HepG2 (cell line): ENCODE measurements around the gene ZNF763. TPM values are rescaled to one million over a fixed set of nuclear protein-coding genes. Genes with fewer than 3 reads are reported as not detected.

Experiments used
- ATAC-seq: fragments of 200-7000 bp; cut with Tn5 transposase; 3 replicates; pipeline ENCODE4 v1.9.1; 2020; ENCODE audit warnings: mild to moderate bottlenecking, moderate library complexity
- BruUV-seq: library from RNA; stranded (reverse); fragments of 400-500 nt; replicated peaks from 2 replicates; lab custom pipeline; 2021; lab: Mats Ljungman, UMichigan
- CTCF ChIA-PET: fragments of 300-600 bp; formaldehyde crosslinking; extraction: SDS; loops from one replicate; lab custom pipeline; 2021; ENCODE audit warnings: low total read pairs, inconsistent platforms, low intra/inter-chr PET ratio; lab: Yijun Ruan, JAX
- POLR2A ChIA-PET: fragments of 350-600 bp; sonication (Branson Sonifier 250); formaldehyde crosslinking; loops from one replicate; lab custom pipeline; 2020; ENCODE audit warnings: antibody characterized with exemption, inconsistent platforms; lab: Yijun Ruan, JAX
- DNase-seq: peaks from one replicate; pipeline ENCODE4 v3.0.0-alpha.2; 2015; ENCODE audit warnings: low spot score
- FAIRE-seq: peaks from 3 replicates; lab custom pipeline; 2011; peaks lifted over from hg19 to GRCh38; lab: Jason Lieb, UNC
- H2AFZ ChIP-seq: one replicate; pipeline ENCODE4 v1.6.1; 2011; ENCODE audit warnings: low read length, inconsistent platforms
- H3K27ac ChIP-seq: fragments of 300-600 bp; 3 replicates; pipeline ENCODE4 v1.8.0; 2011; ENCODE audit warnings: mixed run types, mild to moderate bottlenecking, mixed read lengths, low read length, inconsistent platforms; ENCODE audit not compliant: insufficient read depth; ENCODE audit errors: extremely low read length
- H3K27me3 ChIP-seq, 2 experiments: fragments of 200-600 bp in 1 of 2; 2 replicates in 1 of 2; 3 replicates in 1 of 2; pipeline versions ENCODE4 v1.6.0 to v1.8.0; 2011; ENCODE audit warnings: low read length in 2 of 2, mild to moderate bottlenecking in 2 of 2, moderate library complexity in 2 of 2, inconsistent platforms in 1 of 2; ENCODE audit not compliant: insufficient read depth in 2 of 2, control insufficient read depth in 1 of 2
- H3K36me3 ChIP-seq, 2 experiments: fragments of 200-600 bp in 1 of 2; replicated peaks in 1 of 2; 2 replicates in 1 of 2; 3 replicates in 1 of 2; pipeline versions ENCODE4 v1.5.1 to v1.8.0; 2011; ENCODE audit warnings: low read length in 2 of 2, inconsistent platforms in 1 of 2; ENCODE audit not compliant: insufficient read depth in 2 of 2, control insufficient read depth in 1 of 2
- H3K4me1 ChIP-seq: 2 replicates; pipeline ENCODE4 v1.5.1; 2012; ENCODE audit warnings: low read length, inconsistent platforms; ENCODE audit not compliant: insufficient read depth
- H3K4me2 ChIP-seq: 2 replicates; pipeline ENCODE4 v1.6.0; 2011; ENCODE audit warnings: low read depth, low read length, inconsistent platforms
- H3K4me3 ChIP-seq, 3 experiments: fragments of 200-600 bp in 1 of 3; sonication (generic), shearing (Covaris generic) in 1 of 3; replicated peaks in 1 of 3; 2 replicates each; pipeline ENCODE4 v1.5.1; 2011 to 2016; ENCODE audit warnings: low read length in 3 of 3, inconsistent platforms in 2 of 3, low read depth in 2 of 3, mild to moderate bottlenecking in 2 of 3, control low read depth in 1 of 3, mixed read lengths in 1 of 3; ENCODE audit not compliant: insufficient read depth in 1 of 3
- H3K79me2 ChIP-seq: one replicate; pipeline ENCODE4 v1.6.1; 2011; ENCODE audit warnings: low read length, inconsistent platforms; ENCODE audit not compliant: insufficient read depth
- H3K9ac ChIP-seq: 2 replicates; pipeline ENCODE4 v1.6.0; 2011; ENCODE audit warnings: mild to moderate bottlenecking, low read depth, low read length, inconsistent platforms; ENCODE audit not compliant: insufficient read depth
- H3K9me3 ChIP-seq: 2 replicates; pipeline ENCODE4 v1.5.1; 2012; ENCODE audit warnings: mild to moderate bottlenecking, low read length
- H4K20me1 ChIP-seq: 2 replicates; pipeline ENCODE4 v1.6.0; 2011; ENCODE audit warnings: inconsistent platforms, mild to moderate bottlenecking, low read length, moderate library complexity; ENCODE audit not compliant: insufficient read depth
- BCLAF1 ChIP-seq: fragments of 450-650 bp; IDR thresholded peaks from 2 replicates; pipeline ENCODE4 v1.6.1; 2017; ENCODE audit warnings: mild to moderate bottlenecking
- BRF2 ChIP-seq: sonication (generic); formaldehyde crosslinking; IDR thresholded peaks from 2 replicates; pipeline ENCODE4 v1.8.1; 2022; ENCODE audit warnings: mild to moderate bottlenecking, missing genetic modification reagents
- CBX5 ChIP-seq: sonication (generic); formaldehyde crosslinking; IDR thresholded peaks from 2 replicates; pipeline ENCODE4 v1.4.0; 2020; ENCODE audit warnings: missing genetic modification reagents, borderline replicate concordance
- CC2D1A ChIP-seq: sonication (generic); formaldehyde crosslinking; IDR thresholded peaks from 2 replicates; pipeline ENCODE4 v1.8.1; 2023; ENCODE audit warnings: mild to moderate bottlenecking, missing genetic modification reagents
- ELF3 ChIP-seq: IDR thresholded peaks from 2 replicates; pipeline ENCODE4 v1.6.1; 2016; ENCODE audit warnings: missing genetic modification reagents, missing compliant biosample characterization
- JDP2 ChIP-seq: sonication (generic); formaldehyde crosslinking; IDR thresholded peaks from 2 replicates; pipeline ENCODE4 v1.8.1; 2022; ENCODE audit warnings: missing genetic modification reagents, borderline replicate concordance
- NBN ChIP-seq: fragments of 450-650 bp; conservative IDR thresholded peaks from 2 replicates; pipeline ENCODE4 v1.6.1; 2017
- NFIC ChIP-seq: IDR thresholded peaks from 2 replicates; pipeline ENCODE4 v1.6.1; 2012; ENCODE audit warnings: mild to moderate bottlenecking, low read length, inconsistent platforms
- NR2F2 ChIP-seq: IDR thresholded peaks from 2 replicates; pipeline ENCODE4 v1.6.1; 2012; ENCODE audit warnings: low read depth, inconsistent platforms, borderline replicate concordance
- PLSCR1 ChIP-seq: sonication (generic); formaldehyde crosslinking; IDR thresholded peaks from 2 replicates; pipeline ENCODE4 v1.5.0; 2020; ENCODE audit warnings: missing genetic modification reagents, mild to moderate bottlenecking, borderline replicate concordance
- POLR2AphosphoS5 ChIP-seq: IDR thresholded peaks from 2 replicates; pipeline ENCODE4 v1.6.1; 2012; ENCODE audit warnings: low read depth, low read length
- RFX3 ChIP-seq: IDR thresholded peaks from 2 replicates; pipeline ENCODE4 v1.6.1; 2016; ENCODE audit warnings: missing biosample characterization, missing genetic modification reagents
- SP5 ChIP-seq: IDR thresholded peaks from 2 replicates; pipeline ENCODE4 v1.6.1; 2016; ENCODE audit warnings: low read depth, borderline replicate concordance
- TGIF2 ChIP-seq: IDR thresholded peaks from 2 replicates; pipeline ENCODE4 v1.6.1; 2016; ENCODE audit warnings: control low read depth, missing compliant biosample characterization
- ZBTB21 ChIP-seq: sonication (generic); formaldehyde crosslinking; IDR thresholded peaks from 2 replicates; pipeline ENCODE4 v1.4.0; 2020; ENCODE audit warnings: missing genetic modification reagents
- ZNF136 ChIP-seq: sonication (generic); formaldehyde crosslinking; IDR thresholded peaks from 2 replicates; pipeline ENCODE4 v1.8.1; 2022; ENCODE audit warnings: low read depth, mild to moderate bottlenecking, moderate library complexity, missing genetic modification reagents
- ZNF276 ChIP-seq: sonication (generic); formaldehyde crosslinking; IDR thresholded peaks from 2 replicates; pipeline ENCODE4 v1.4.0; 2020; ENCODE audit warnings: mild to moderate bottlenecking, low read depth, missing genetic modification reagents
- ZNF713 ChIP-seq: sonication (generic); formaldehyde crosslinking; IDR thresholded peaks from 2 replicates; pipeline ENCODE4 v1.4.0; 2020; ENCODE audit warnings: mild to moderate bottlenecking, missing genetic modification reagents
- ZNF768 ChIP-seq: sonication (generic); formaldehyde crosslinking; IDR thresholded peaks from 2 replicates; pipeline ENCODE4 v1.4.0; 2020; ENCODE audit warnings: missing genetic modification reagents
- ZNF841 ChIP-seq: sonication (generic); formaldehyde crosslinking; IDR thresholded peaks from 2 replicates; pipeline ENCODE4 v1.8.1; 2023; ENCODE audit warnings: missing genetic modification reagents, borderline replicate concordance
- WGBS: methylation state at CpG from one replicate; pipeline ENCODE4 v1.1.6; 2017; ENCODE audit warnings: low lambda C conversion rate; 5-methylcytosine and 5-hydroxymethylcytosine counted together
- in situ Hi-C: cut with HindIII; loops from 2 replicates; pipeline ENCODE4 v1.10.0; 2017; ENCODE audit warnings: low pct_unique_long_range_greater_than_20kb; ENCODE audit not compliant: extremely low pct_ligation_motif_present
- intact Hi-C: fragments of 100-400 bp; cut with micrococcal nuclease; formaldehyde crosslinking; loops from one replicate; pipeline ENCODE4 v1.10.0; 2022; ENCODE audit not compliant: unreplicated experiment
- polyA plus RNA-seq, 8 experiments: library from polyadenylated mRNA; depleted of rRNA in 3 of 8; stranded (reverse) in 7 of 8; unstranded in 1 of 8; fragments of >200 nt; fragmentation: Illumina TruSeq in 4 of 8; extraction: Trizol in 4 of 8; gene quantifications; 2 replicates each; pipeline versions ENCODE4 v1.2.1 to v1.2.3, GENCODE V29; 2011 to 2016; ENCODE audit warnings: low read depth in 4 of 8, missing spikeins in 1 of 8, mixed read lengths in 1 of 8; ENCODE audit not compliant: insufficient read depth in 1 of 8
- total RNA-seq, 5 experiments: library from RNA; depleted of rRNA; stranded (reverse); fragments of >200 nt; fragmentation: Illumina TruSeq; extraction: Trizol; gene quantifications; 2 replicates each; pipeline ENCODE4 v1.2.3, GENCODE V29; 2016; ENCODE audit warnings: low read depth in 1 of 5

ZNF763 gene
- total and polyA plus RNA-seq, 2 of the 13 experiments (the other 11 are each of a cell fraction or from before 2014, with no cell fraction given) = 0.08 to 0.42 TPM

- no peak for TF ChIP-seq NR2F2
- no peak for TF ChIP-seq ZNF768 (CRISPR knock-in tag)
- TF ChIP-seq CC2D1A (CRISPR knock-in tag) = no peak
- TF ChIP-seq SP5 (CRISPR knock-in tag) = no peak
- TF ChIP-seq ELF3 (CRISPR knock-in tag) = no peak
- TF ChIP-seq ZBTB21 (CRISPR knock-in tag) = no peak
- no peak for TF ChIP-seq TGIF2 (CRISPR knock-in tag)
- no peak for TF ChIP-seq POLR2AphosphoS5
These were observed 20.2 kb upstream of the ZNF763 start (continued) for GRCh38 chr19:11944656-11945055.

- Histone ChIP-seq H3K27ac (no peak overlapping the region), H3K9me3 (peaks cover 22% of the 10 kb centered on the region), H3K79me2 (peaks cover 7% of the 10 kb centered on the region), H3K4me2 (no peak overlapping the region), H3K9ac (no peak overlapping the region), H3K4me3 (no peak overlapping the region), H4K20me1 (no peaks in the 10 kb centered on the region; the same call in 1 of the 2 replicates), H3K4me1 (no peaks in the 10 kb centered on the region), H3K27me3 (no peaks in the 10 kb centered on the region), H3K36me3 (peaks cover 18 to 56% of the 10 kb centered on the region in 2 experiments), H2AFZ (no peak overlapping the region)
- in situ Hi-C loops (no loop called here), intact Hi-C loops (no loop called here)
- TF ChIP-seq PLSCR1 (no peak), ZNF841 (no peak), ZNF276 (CRISPR knock-in tag) (no peak), CBX5 (CRISPR knock-in tag) (no peak), BCLAF1 (no peak), ZNF713 (no peak), BRF2 (CRISPR knock-in tag) (no peak), NBN (no peak), RFX3 (CRISPR knock-in tag) (no peak), NFIC (no peak), JDP2 (CRISPR knock-in tag) (no peak), ZNF136 (CRISPR knock-in tag) (no peak)
- FAIRE-seq (no peak), DNase-seq (no peak), ATAC-seq (no peak)
- no TSS peak for BruUV-seq
- ChIA-PET CTCF (no interaction called here), POLR2A (no interaction called here)
- WGBS = 83% methylated on average over 3 of the region's 3 CpGs
These were observed 16.2 kb upstream of the ZNF763 start for GRCh38 chr19:11948646-11949045.
